WTC11 (cell line): Measurements from ENCODE around the gene PPA2. TPM values are rescaled to one million over a fixed set of nuclear protein-coding genes. Genes with fewer than 3 reads are reported as not detected.

Source experiments
- ATAC-seq: fragments of 200-7000 bp; cut with Tn5 transposase; 2 replicates; pipeline ENCODE4 v1.10.0; 2021; ENCODE audit warnings: mild to moderate bottlenecking, moderate library complexity
- CTCF ChIA-PET: fragments of 300-600 bp; sonication (Branson Sonifier 250); formaldehyde crosslinking; loops from one replicate; lab custom pipeline; 2021; ENCODE audit warnings: antibody characterized with exemption; lab: Charles Lee
- POLR2A ChIA-PET: fragments of 350-600 bp; sonication (Branson Sonifier 250); formaldehyde crosslinking; loops from one replicate; lab custom pipeline; 2021; ENCODE audit warnings: antibody characterized with exemption; lab: Charles Lee
- DNase-seq: peaks from one replicate; pipeline ENCODE4 v3.0.0; 2021; ENCODE audit warnings: low spot score
- H3K27ac Mint-ChIP-seq: 2 replicates; pipeline ENCODE4 v1.8.0; 2021; ENCODE audit warnings: mixed read lengths
- H3K27me3 Mint-ChIP-seq: 2 replicates; pipeline ENCODE4 v1.8.0; 2021; ENCODE audit warnings: low read depth, mild to moderate bottlenecking, moderate library complexity, mixed read lengths
- H3K36me3 Mint-ChIP-seq: 2 replicates; pipeline ENCODE4 v1.8.0; 2021; ENCODE audit warnings: mixed read lengths
- H3K4me1 Mint-ChIP-seq: 2 replicates; pipeline ENCODE4 v1.8.0; 2022; ENCODE audit warnings: mixed read lengths
- H3K4me3 Mint-ChIP-seq: 2 replicates; pipeline ENCODE4 v1.8.0; 2021; ENCODE audit warnings: mild to moderate bottlenecking, moderate library complexity, mixed read lengths
- H3K9me3 Mint-ChIP-seq: 2 replicates; pipeline ENCODE4 v1.8.0; 2021; ENCODE audit warnings: mixed read lengths
- ATF2 ChIP-seq: sonication (generic); formaldehyde crosslinking; IDR thresholded peaks from 2 replicates; pipeline ENCODE4 v1.8.1; 2022; ENCODE audit warnings: low read depth, missing genetic modification reagents, borderline replicate concordance
- ATF3 ChIP-seq: sonication (generic); formaldehyde crosslinking; conservative IDR thresholded peaks from 2 replicates; pipeline ENCODE4 v1.8.1; 2022; ENCODE audit warnings: mild to moderate bottlenecking, missing genetic modification reagents
- E2F5 ChIP-seq: sonication (generic); formaldehyde crosslinking; IDR thresholded peaks from 2 replicates; pipeline ENCODE4 v1.8.1; 2022; ENCODE audit warnings: mild to moderate bottlenecking, moderate library complexity, missing genetic modification reagents
- HMGXB4 ChIP-seq: sonication (generic); formaldehyde crosslinking; IDR thresholded peaks from 2 replicates; pipeline ENCODE4 v1.8.1; 2023; ENCODE audit warnings: mild to moderate bottlenecking, moderate library complexity, missing genetic modification reagents
- IRF1 ChIP-seq: sonication (generic); formaldehyde crosslinking; IDR thresholded peaks from 2 replicates; pipeline ENCODE4 v1.8.0; 2023; ENCODE audit warnings: missing genetic modification reagents
- NFE2L1 ChIP-seq: sonication (generic); formaldehyde crosslinking; IDR thresholded peaks from 2 replicates; pipeline ENCODE4 v1.8.1; 2023; ENCODE audit warnings: missing genetic modification reagents
- PRRX2 ChIP-seq: fragments of 250-450 bp; sonication (Bioruptor Pico); IDR thresholded peaks from 2 replicates; pipeline ENCODE4 v1.8.0; 2021; ENCODE audit warnings: mild to moderate bottlenecking
- SMAD3 ChIP-seq: sonication (generic); formaldehyde crosslinking; IDR thresholded peaks from 2 replicates; pipeline ENCODE4 v1.8.0; 2022; ENCODE audit warnings: missing genetic modification reagents, mild to moderate bottlenecking, borderline replicate concordance
- TEAD1 ChIP-seq: sonication (generic); formaldehyde crosslinking; IDR thresholded peaks from 2 replicates; pipeline ENCODE4 v1.8.0; 2022; ENCODE audit warnings: mild to moderate bottlenecking, missing genetic modification reagents
- USF1 ChIP-seq: sonication (generic); formaldehyde crosslinking; IDR thresholded peaks from 2 replicates; pipeline ENCODE4 v1.8.0; 2022; ENCODE audit warnings: mild to moderate bottlenecking, missing genetic modification reagents
- ZNF121 ChIP-seq: sonication (generic); formaldehyde crosslinking; IDR thresholded peaks from 2 replicates; pipeline ENCODE4 v1.8.0; 2023; ENCODE audit warnings: missing genetic modification reagents
- ZNF232 ChIP-seq: sonication (generic); formaldehyde crosslinking; IDR thresholded peaks from 2 replicates; pipeline ENCODE4 v1.8.0; 2022; ENCODE audit warnings: mild to moderate bottlenecking, missing genetic modification reagents
- ZNF263 ChIP-seq: sonication (generic); formaldehyde crosslinking; IDR thresholded peaks from 2 replicates; pipeline ENCODE4 v1.8.1; 2022; ENCODE audit warnings: low read depth, mild to moderate bottlenecking, moderate library complexity, missing genetic modification reagents
- ZNF532 ChIP-seq: fragments of 250-450 bp; sonication (Bioruptor Pico); IDR thresholded peaks from 2 replicates; pipeline ENCODE4 v1.9.0; 2021; ENCODE audit warnings: mild to moderate bottlenecking, borderline replicate concordance
- total RNA-seq: library from RNA; stranded (reverse); gene quantifications from 3 replicates; pipeline ENCODE4 v1.2.3, GENCODE V29; 2021

PPA2 gene
- total RNA-seq, 1 experiment from 2014 or later = 50.8 TPM

- TF ChIP-seq ATF2 (CRISPR knock-in tag) (no peak), SMAD3 (CRISPR knock-in tag) (no peak), NFE2L1 (CRISPR knock-in tag) (no peak)
Observed at GRCh38 chr4:105357258-105357980, 116.4 kb downstream of the PPA2 start (continued).

GRCh38 chr4:105356194-105356593, 117.7 kb downstream of the PPA2 start:
- CTCF ChIA-PET = interaction anchor here (0.6 kb wide), 1 partner anchor 140 kb away, joined by 3 read pairs; no protein-coding TSS in a partner anchor
- Mint-ChIP-seq H3K27me3 (no peaks in the 10 kb centered on the region), H3K36me3 (peaks cover 12% of the 10 kb centered on the region), H3K9me3 (peaks cover 11% of the 10 kb centered on the region), H3K4me1 (no peaks in the 10 kb centered on the region), H3K4me3 (no peak overlapping the region), H3K27ac (no peak overlapping the region)
- DNase-seq (no peak), ATAC-seq (no peak)
- POLR2A ChIA-PET = no interaction called here
- TF ChIP-seq ZNF263 (CRISPR knock-in tag) = no peak
- TF ChIP-seq ZNF532 (CRISPR knock-in tag) = no peak
- no peak for TF ChIP-seq IRF1

- no peak overlapping the region for H3K27ac Mint-ChIP-seq
Observed at GRCh38 chr4:105352826-105353225, 121.0 kb downstream of the PPA2 start.

GRCh38 chr4:105351861-105352260, 122.0 kb downstream of the PPA2 start:
- H3K4me1 Mint-ChIP-seq = no peaks in the 10 kb centered on the region
- no peak overlapping the region for H3K4me3 Mint-ChIP-seq
- H3K27me3 Mint-ChIP-seq = no peaks in the 10 kb centered on the region
- CTCF ChIA-PET = no interaction called here
- no peaks in the 10 kb centered on the region for H3K36me3 Mint-ChIP-seq
- TF ChIP-seq TEAD1 (CRISPR knock-in tag) (no peak), HMGXB4 (no peak), ATF3 (no peak), ZNF121 (CRISPR knock-in tag) (no peak), USF1 (CRISPR knock-in tag) (no peak), PRRX2 (CRISPR knock-in tag) (no peak)
- POLR2A ChIA-PET = no interaction called here
- no peak for DNase-seq
- no peak overlapping the region for H3K27ac Mint-ChIP-seq
- ATAC-seq = no peak
- H3K9me3 Mint-ChIP-seq = no peaks in the 10 kb centered on the region

More at GRCh38 chr4:105352826-105353225, 121.0 kb downstream of the PPA2 start:
- Mint-ChIP-seq H3K27me3 (no peaks in the 10 kb centered on the region), H3K4me1 (no peaks in the 10 kb centered on the region), H3K36me3 (no peaks in the 10 kb centered on the region), H3K4me3 (no peak overlapping the region), H3K9me3 (no peaks in the 10 kb centered on the region)
- CTCF ChIA-PET = no interaction called here
- DNase-seq = no peak
- ATAC-seq = no peak
- POLR2A ChIA-PET = no interaction called here
- no peak for TF ChIP-seq E2F5
- no peak for TF ChIP-seq ZNF232 (CRISPR knock-in tag)
